ENCODE measurements around the gene AKR1A1.
A peak's percentile ranks its signal among the peaks of the same experiment; 100 is the strongest.
"Not testable (repeated sequence)": the region's sequence is repeated elsewhere in the genome, so short reads cannot be mapped to it uniquely, and the experiment has no call there.

The AKR1A1 gene

GRCh38 chr1:45566722-45567121 lies 16.1 kb downstream of the AKR1A1 start:
- intact Hi-C loops (cut with DNase I) = no loop called here

GRCh38 chr1:45567911-45568310 lies 17.3 kb downstream of the AKR1A1 start:
- intact Hi-C loops (cut with DNase I) = no loop called here
- peak in 1 of 10 donors; percentile 43 for DNase-seq

More at GRCh38 chr1:45566722-45567121, 16.1 kb downstream of the AKR1A1 start:
- peak in 2 of 10 donors; percentile 74 to 78 for DNase-seq

GRCh38 chr1:45568421-45568820 lies 17.8 kb downstream of the AKR1A1 start:
- intact Hi-C loops (cut with DNase I) = no loop called here
- peak in 1 of 10 donors; percentile 61 for DNase-seq

GRCh38 chr1:45569571-45569961 lies 18.9 kb downstream of the AKR1A1 start:
- intact Hi-C loops (cut with DNase I) = no loop called here
- DNase-seq = peak in 1 of 10 donors; percentile 39

- peak; percentile 47 to 95 (median 77) for DNase-seq
- intact Hi-C loops (cut with DNase I) = loop anchor here (5.0 kb wide), 2 partner anchors 58 to 208 kb away; no protein-coding TSS in a partner anchor
These were observed 19.4 kb downstream of the AKR1A1 start for GRCh38 chr1:45569962-45570581.

- intact Hi-C loops (cut with DNase I) = loop anchor here (5.0 kb wide), 2 partner anchors 58 to 208 kb away; no protein-coding TSS in a partner anchor
- DNase-seq = no peak
These were observed 20.0 kb downstream of the AKR1A1 start for GRCh38 chr1:45570631-45571030.

GRCh38 chr1:45573231-45573804 lies 22.7 kb downstream of the AKR1A1 start:
- DNase-seq = peak in 1 of 10 donors; percentile 22
- intact Hi-C loops (cut with DNase I) = loop anchor here (5.0 kb wide), 2 partner anchors 61 to 211 kb away; no protein-coding TSS in a partner anchor

- DNase-seq = no peak
- intact Hi-C loops (cut with DNase I) = loop anchor here (5.0 kb wide), 2 partner anchors 62 to 212 kb away; no protein-coding TSS in a partner anchor
These were observed 23.5 kb downstream of the AKR1A1 start for GRCh38 chr1:45574105-45574626.

GRCh38 chr1:45583264-45583665 lies 32.6 kb downstream of the AKR1A1 start:
- peak; percentile 92 to 99 (median 94) for DNase-seq
- intact Hi-C loops (cut with DNase I) = no loop called here

GRCh38 chr1:45583666-45584350 lies 33.2 kb downstream of the AKR1A1 start, which contains the start of gene NASP:
Gene NASP (plus strand): TSS chr1:45584041. CDS start chr1:45584147, 106 bp downstream.
- intact Hi-C loops (cut with DNase I) = loop anchor here (1.0 kb wide), 1 partner anchor 102 kb away; the partner anchor contains the start of gene GPBP1L1
- DNase-seq = peak; percentile 83 to 98 (median 91)

- intact Hi-C loops (cut with DNase I) = loop anchor here (1.0 kb wide), 1 partner anchor 102 kb away; the partner anchor contains the start of gene GPBP1L1
- DNase-seq = peak; percentile 74 to 98 (median 88)
These were observed 33.9 kb downstream of the AKR1A1 start for GRCh38 chr1:45584351-45585109.

- no peak for DNase-seq
- intact Hi-C loops (cut with DNase I) = no loop called here
These were observed 34.4 kb downstream of the AKR1A1 start for GRCh38 chr1:45585110-45585426.

GRCh38 chr1:45585496-45586075 lies 35.0 kb downstream of the AKR1A1 start:
- intact Hi-C loops (cut with DNase I) = no loop called here
- DNase-seq = no peak

- intact Hi-C loops (cut with DNase I) = no loop called here
- no peak for DNase-seq
These were observed 36.1 kb downstream of the AKR1A1 start for GRCh38 chr1:45586769-45587168.

- no peak for DNase-seq
- intact Hi-C loops (cut with DNase I) = no loop called here
These were observed 39.2 kb downstream of the AKR1A1 start for GRCh38 chr1:45589861-45590260.

GRCh38 chr1:45594412-45594811 lies 43.8 kb downstream of the AKR1A1 start:
- intact Hi-C loops (cut with DNase I) = no loop called here

GRCh38 chr1:45596765-45597164 lies 46.1 kb downstream of the AKR1A1 start:
- DNase-seq; intact Hi-C loops (cut with DNase I): not testable (repeated sequence)

More at GRCh38 chr1:45594412-45594811, 43.8 kb downstream of the AKR1A1 start:
- peak in 1 of 10 donors; percentile 27 for DNase-seq

GRCh38 chr1:45604239-45604638 lies 53.6 kb downstream of the AKR1A1 start:
- no peak for DNase-seq
- intact Hi-C loops (cut with DNase I) = no loop called here

GRCh38 chr1:45607404-45608074 lies 56.9 kb downstream of the AKR1A1 start:
- intact Hi-C loops (cut with DNase I) = no loop called here
- DNase-seq = peak in 1 of 10 donors; percentile 22

Data from posterior cingulate gyrus (tissue), 11 donors.